GM19035 (cell line): ENCODE measurements around the gene CD47.

Experiments
- ATAC-seq: cut with Tn5 transposase; IDR thresholded peaks from one replicate; pipeline ENCODE4 v1.9.1; 2021; ENCODE audit not compliant: unreplicated experiment

The CD47 gene

GRCh38 chr3:108117241-108117775 is 26.5 kb upstream of the CD47 start:
- no peak for ATAC-seq

- no peak for ATAC-seq
Observed at GRCh38 chr3:108114423-108115065, 23.7 kb upstream of the CD47 start.

GRCh38 chr3:108113975-108114374 is 23.1 kb upstream of the CD47 start:
- ATAC-seq: no peak

GRCh38 chr3:108110934-108111333 is 20.1 kb upstream of the CD47 start:
- ATAC-seq: no peak

GRCh38 chr3:108108416-108108815 is 17.6 kb upstream of the CD47 start:
- no peak for ATAC-seq

GRCh38 chr3:108106449-108106848 is 15.6 kb upstream of the CD47 start:
- no peak for ATAC-seq

- ATAC-seq: no peak
Observed at GRCh38 chr3:108106031-108106430, 15.2 kb upstream of the CD47 start.

- no peak for ATAC-seq
Observed at GRCh38 chr3:108103886-108104797, 13.3 kb upstream of the CD47 start.

GRCh38 chr3:108103040-108103751 is 12.4 kb upstream of the CD47 start:
- ATAC-seq: no peak

GRCh38 chr3:108102420-108103039 is 11.7 kb upstream of the CD47 start:
- no peak for ATAC-seq

GRCh38 chr3:108100906-108101660 is 10.3 kb upstream of the CD47 start:
- peak; percentile 89 for ATAC-seq

- peak; percentile 20 for ATAC-seq
Observed at GRCh38 chr3:108099679-108100428, 9.0 kb upstream of the CD47 start.

- ATAC-seq: no peak
Observed at GRCh38 chr3:108099244-108099643, 8.4 kb upstream of the CD47 start.

- ATAC-seq: no peak
Observed at GRCh38 chr3:108098003-108098370, 7.2 kb upstream of the CD47 start.

- no peak for ATAC-seq
Observed at GRCh38 chr3:108097322-108098002, 6.6 kb upstream of the CD47 start.

GRCh38 chr3:108096532-108097321 is 5.9 kb upstream of the CD47 start:
- no peak for ATAC-seq

- no peak for ATAC-seq
Observed at GRCh38 chr3:108093616-108094015, 2.8 kb upstream of the CD47 start.

- ATAC-seq: no peak
Observed at GRCh38 chr3:108093021-108093420, 2.2 kb upstream of the CD47 start.
